Mesendoderm (in vitro differentiated cells): ENCODE results near the gene TRIP10.
A peak's percentile ranks its signal among the peaks of the same experiment; 100 is the strongest.
"Not testable (repeated sequence)": the region's sequence is repeated elsewhere in the genome, so short reads cannot be mapped to it uniquely, and the experiment has no call there.

ENCODE experiments used
- DNase-seq: peaks from one replicate; pipeline ENCODE4 v3.0.0; 2013
- H2AK5ac ChIP-seq: 2 replicates; pipeline ENCODE4 v1.6.1; 2013; ENCODE audit warnings: low read length, inconsistent platforms
- H2BK120ac ChIP-seq: 2 replicates; pipeline ENCODE4 v1.6.1; 2013; ENCODE audit warnings: low read depth, mild to moderate bottlenecking, low read length, moderate library complexity, mixed read lengths
- H2BK15ac ChIP-seq: replicated peaks from 2 replicates; pipeline ENCODE4 v1.6.1; 2013; ENCODE audit warnings: low read depth, mild to moderate bottlenecking, moderate library complexity
- H2BK5ac ChIP-seq: 2 replicates; pipeline ENCODE4 v1.6.1; 2013; ENCODE audit warnings: low read length, inconsistent platforms
- H3K18ac ChIP-seq: 2 replicates; pipeline ENCODE4 v1.6.1; 2013; ENCODE audit warnings: mild to moderate bottlenecking, low read length, mixed read lengths
- H3K23ac ChIP-seq: one replicate; pipeline ENCODE4 v1.6.1; 2013; ENCODE audit warnings: low read length
- H3K27ac ChIP-seq: 2 replicates; pipeline ENCODE4 v1.5.1; 2013; ENCODE audit warnings: low read depth, mild to moderate bottlenecking, inconsistent platforms, low read length, moderate library complexity
- H3K27me3 ChIP-seq: 2 replicates; pipeline ENCODE4 v1.6.1; 2013; ENCODE audit warnings: low read length, control low read depth, mild to moderate bottlenecking, inconsistent platforms; ENCODE audit not compliant: insufficient read depth, poor library complexity
- H3K36me3 ChIP-seq: 2 replicates; pipeline ENCODE4 v1.6.1; 2013; ENCODE audit warnings: low read length, inconsistent platforms; ENCODE audit not compliant: control insufficient read depth, insufficient read depth
- H3K4ac ChIP-seq: one replicate; pipeline ENCODE4 v1.6.1; 2013; ENCODE audit warnings: low read depth, mild to moderate bottlenecking, low read length, moderate library complexity
- H3K4me1 ChIP-seq: 2 replicates; pipeline ENCODE4 v1.6.1; 2013; ENCODE audit warnings: low read depth, low read length, inconsistent platforms; ENCODE audit not compliant: control insufficient read depth
- H3K4me2 ChIP-seq: 2 replicates; pipeline ENCODE4 v1.6.1; 2013; ENCODE audit warnings: low read length
- H3K4me3 ChIP-seq: 2 replicates; pipeline ENCODE4 v1.5.1; 2013; ENCODE audit warnings: mild to moderate bottlenecking, low read length
- H3K56ac ChIP-seq: one replicate; pipeline ENCODE4 v1.6.1; 2013; ENCODE audit warnings: low read length
- H3K79me1 ChIP-seq: 2 replicates; pipeline ENCODE4 v1.6.1; 2013; ENCODE audit warnings: low read length, inconsistent platforms
- H3K79me2 ChIP-seq: 2 replicates; pipeline ENCODE4 v1.6.1; 2013; ENCODE audit warnings: mild to moderate bottlenecking, low read length; ENCODE audit not compliant: control insufficient read depth, insufficient read depth
- H3K9ac ChIP-seq: 2 replicates; pipeline ENCODE4 v1.6.1; 2013; ENCODE audit warnings: low read length, inconsistent platforms
- H4K5ac ChIP-seq: one replicate; pipeline ENCODE4 v1.6.1; 2013; ENCODE audit warnings: low read length
- H4K8ac ChIP-seq: one replicate; pipeline ENCODE4 v1.6.1; 2013; ENCODE audit warnings: low read depth, mild to moderate bottlenecking, control low read depth, low read length, moderate library complexity
- WGBS: extraction: QIAGEN DNeasy Blood & Tissue Kit; methylation state at CpG from one replicate; pipeline ENCODE4 v1.1.7; 2013; ENCODE audit warnings: low lambda C conversion rate, missing lambda C conversion rate; ENCODE audit not compliant: insufficient coverage; ENCODE audit errors: extremely low coverage; 5-methylcytosine and 5-hydroxymethylcytosine counted together

Gene TRIP10

GRCh38 chr19:6708346-6708745, 31.1 kb upstream of the TRIP10 start:
- Histone ChIP-seq H3K56ac (no peak overlapping the region), H3K27ac (no peak overlapping the region), H3K9ac (no peak overlapping the region), H3K4me1 (no peaks in the 10 kb centered on the region), H2AK5ac (no peak overlapping the region), H3K27me3 (no peaks in the 10 kb centered on the region), H3K79me1 (no peaks in the 10 kb centered on the region), H3K36me3 (no peaks in the 10 kb centered on the region), H3K18ac (no peak overlapping the region), H2BK5ac (no peak overlapping the region), H3K4ac (no peak overlapping the region), H3K4me3 (no peak overlapping the region), H2BK15ac (no peak overlapping the region), H3K23ac (no peak overlapping the region), H3K79me2 (no peaks in the 10 kb centered on the region), H4K5ac (no peak overlapping the region), H4K8ac (no peak overlapping the region), H2BK120ac (no peak overlapping the region), H3K4me2 (no peak overlapping the region)
- no CpG with 5 or more reads among the region's 3 CpGs for WGBS
- no peak for DNase-seq

DNA sequence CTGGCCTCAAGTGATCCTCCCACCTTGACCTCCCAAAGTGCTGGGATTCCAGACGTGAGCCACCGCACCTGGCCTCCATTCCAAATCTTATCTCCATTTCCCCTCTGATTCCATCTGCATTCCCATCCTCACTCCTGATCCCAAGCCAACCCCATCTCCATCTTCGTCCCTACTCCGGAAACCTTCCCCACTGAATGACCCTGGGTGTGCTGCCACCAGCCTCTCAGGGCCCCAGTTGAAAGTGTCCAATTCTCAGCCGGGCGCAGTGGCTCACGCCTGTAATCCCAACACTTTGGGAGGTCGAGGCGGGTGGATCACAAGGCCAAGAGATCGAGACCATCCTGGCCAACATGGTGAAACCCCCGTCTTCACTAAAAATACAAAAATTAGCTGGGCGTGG, 30.6 kb upstream of the TRIP10 start:
- not testable (repeated sequence) for H3K9ac ChIP-seq, H3K27ac ChIP-seq, H2BK5ac ChIP-seq, H3K23ac ChIP-seq, H2BK15ac ChIP-seq, H3K18ac ChIP-seq, DNase-seq, H3K79me1 ChIP-seq, H4K5ac ChIP-seq, H3K4me3 ChIP-seq, H2BK120ac ChIP-seq, H3K4me2 ChIP-seq, H3K56ac ChIP-seq, H4K8ac ChIP-seq, H3K4ac ChIP-seq, H3K27me3 ChIP-seq, H3K79me2 ChIP-seq, H2AK5ac ChIP-seq, H3K4me1 ChIP-seq, H3K36me3 ChIP-seq
- WGBS, result no CpG with 5 or more reads among the region's 12 CpGs

- Histone ChIP-seq H3K56ac (peak overlapping the region; percentile 18), H3K9ac (no peak overlapping the region), H3K4me3 (no peak overlapping the region), H3K79me1 (no peaks in the 10 kb centered on the region), H3K4ac (no peak overlapping the region), H3K79me2 (no peaks in the 10 kb centered on the region), H2BK15ac (no peak overlapping the region), H3K18ac (no peak overlapping the region), H3K36me3 (no peaks in the 10 kb centered on the region), H3K4me2 (peak overlapping the region; percentile 29), H3K23ac (no peak overlapping the region), H3K27ac (no peak overlapping the region), H4K8ac (no peak overlapping the region), H2BK120ac (no peak overlapping the region), H4K5ac (no peak overlapping the region), H2BK5ac (no peak overlapping the region), H3K27me3 (no peaks in the 10 kb centered on the region), H2AK5ac (no peak overlapping the region), H3K4me1 (no peaks in the 10 kb centered on the region)
- DNase-seq, result no peak
- WGBS, result no CpG with 5 or more reads among the region's 14 CpGs
Observed at GRCh38 chr19:6709549-6709948, 29.9 kb upstream of the TRIP10 start.

DNA sequence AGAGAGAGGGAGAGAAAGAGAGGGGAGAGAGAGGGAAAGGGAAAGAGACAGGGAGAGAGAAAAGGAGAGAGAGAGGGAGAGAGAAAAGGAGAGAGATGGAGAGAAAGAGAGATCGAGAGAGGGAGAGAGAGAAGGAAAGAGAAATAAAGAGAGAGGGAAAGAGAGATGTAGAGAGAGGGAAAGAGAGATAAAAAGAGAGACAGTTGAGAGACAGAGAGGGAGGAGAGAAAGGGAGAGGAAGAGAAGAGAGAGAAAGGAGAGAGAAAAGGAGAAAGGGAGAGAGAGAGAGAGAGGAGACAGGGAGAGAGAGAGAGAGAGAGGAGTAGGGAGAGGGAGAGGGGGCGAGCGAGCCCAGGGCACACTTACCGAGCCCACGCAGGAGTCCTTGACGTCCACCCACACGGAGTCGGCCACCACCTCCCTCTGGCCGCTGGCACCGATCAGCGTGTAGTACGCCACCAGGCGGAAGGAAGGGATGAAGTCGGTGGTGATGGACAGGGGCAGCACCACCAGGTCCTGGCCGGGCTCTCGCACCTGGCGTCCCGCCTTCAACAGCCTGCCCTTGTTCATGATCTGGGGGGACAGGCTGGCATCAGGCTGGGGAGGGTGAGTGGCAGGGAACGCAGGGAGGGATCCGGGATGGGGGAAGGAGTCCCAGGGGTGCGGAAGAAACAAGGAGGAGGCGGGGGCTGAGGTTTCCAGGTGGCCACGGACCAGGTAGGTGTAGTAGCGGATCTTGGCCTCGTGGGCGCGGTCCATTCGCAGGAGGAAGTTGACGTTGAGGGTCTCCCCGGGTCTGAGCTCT, 29.0 kb upstream of the TRIP10 start:
- H3K4ac ChIP-seq, result no peak overlapping the region
- H3K18ac ChIP-seq, result no peak overlapping the region
- no peak overlapping the region for H2BK120ac ChIP-seq
- WGBS, result 93% methylated on average over 1 of the region's 30 CpGs
- no peaks in the 10 kb centered on the region for H3K79me1 ChIP-seq
- no peak overlapping the region for H2BK5ac ChIP-seq
- H4K5ac ChIP-seq, result no peak overlapping the region
- H3K79me2 ChIP-seq, result no peaks in the 10 kb centered on the region
- no peak overlapping the region for H3K4me3 ChIP-seq
- H3K23ac ChIP-seq, result no peak overlapping the region
- H3K56ac ChIP-seq, result peak overlapping the region; percentile 81
- no peak overlapping the region for H2AK5ac ChIP-seq
- H3K36me3 ChIP-seq, result no peaks in the 10 kb centered on the region
- H4K8ac ChIP-seq, result no peak overlapping the region
- peak; percentile 57 for DNase-seq
- no peaks in the 10 kb centered on the region for H3K4me1 ChIP-seq
- H2BK15ac ChIP-seq, result no peak overlapping the region
- H3K4me2 ChIP-seq, result peak overlapping the region; percentile 85
- no peaks in the 10 kb centered on the region for H3K27me3 ChIP-seq
- no peak overlapping the region for H3K27ac ChIP-seq
- peak overlapping the region; percentile 50 for H3K9ac ChIP-seq

GRCh38 chr19:6711078-6711361, 28.5 kb upstream of the TRIP10 start:
- Histone ChIP-seq H3K4me2 (peak overlapping the region; percentile 85), H3K23ac (no peak overlapping the region), H3K79me2 (no peaks in the 10 kb centered on the region), H4K5ac (no peak overlapping the region), H3K4me1 (no peaks in the 10 kb centered on the region), H3K56ac (peak overlapping the region; percentile 9), H4K8ac (no peak overlapping the region), H3K9ac (no peak overlapping the region), H3K18ac (no peak overlapping the region), H2BK120ac (no peak overlapping the region), H2AK5ac (no peak overlapping the region), H3K27ac (no peak overlapping the region), H3K27me3 (no peaks in the 10 kb centered on the region), H3K36me3 (no peaks in the 10 kb centered on the region), H3K79me1 (no peaks in the 10 kb centered on the region), H3K4ac (no peak overlapping the region), H3K4me3 (no peak overlapping the region), H2BK15ac (no peak overlapping the region), H2BK5ac (no peak overlapping the region)
- no peak for DNase-seq
- WGBS, result no CpG with 5 or more reads among the region's 9 CpGs

DNA sequence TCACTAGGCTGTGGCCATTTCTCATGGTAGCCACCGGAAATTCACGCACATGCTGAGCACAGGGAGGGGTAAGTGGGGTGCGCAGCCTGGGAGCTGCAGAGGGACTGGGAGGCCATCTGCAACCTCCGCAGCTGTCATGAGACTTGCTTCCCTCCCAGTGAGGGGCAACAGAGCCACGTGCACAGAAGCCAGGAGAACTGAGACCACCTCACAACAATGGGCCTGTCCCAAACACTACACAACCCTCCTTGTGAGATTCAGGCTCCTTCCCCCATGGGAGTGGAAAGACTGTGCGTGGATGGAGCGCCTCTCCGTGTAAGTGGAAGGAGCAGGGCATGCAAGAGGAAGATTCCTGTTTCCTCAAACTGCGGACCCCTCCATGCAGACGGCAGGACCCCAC, 27.9 kb upstream of the TRIP10 start:
- no peak overlapping the region for H3K4ac ChIP-seq
- DNase-seq, result no peak
- H3K79me2 ChIP-seq, result no peaks in the 10 kb centered on the region
- H2BK120ac ChIP-seq, result no peak overlapping the region
- WGBS, result no CpG with 5 or more reads among the region's 10 CpGs
- H3K23ac ChIP-seq, result no peak overlapping the region
- no peak overlapping the region for H4K5ac ChIP-seq
- no peak overlapping the region for H3K4me3 ChIP-seq
- no peak overlapping the region for H2BK5ac ChIP-seq
- no peak overlapping the region for H3K9ac ChIP-seq
- H3K18ac ChIP-seq, result no peak overlapping the region
- H2AK5ac ChIP-seq, result no peak overlapping the region
- H3K36me3 ChIP-seq, result no peaks in the 10 kb centered on the region
- H3K27me3 ChIP-seq, result no peaks in the 10 kb centered on the region
- no peak overlapping the region for H2BK15ac ChIP-seq
- H3K56ac ChIP-seq, result no peak overlapping the region
- no peaks in the 10 kb centered on the region for H3K4me1 ChIP-seq
- H3K79me1 ChIP-seq, result no peaks in the 10 kb centered on the region
- no peak overlapping the region for H4K8ac ChIP-seq
- no peak overlapping the region for H3K4me2 ChIP-seq
- H3K27ac ChIP-seq, result no peak overlapping the region
